ENCODE measurements around the gene PEX7. TPM values are rescaled to one million over a fixed set of nuclear protein-coding genes. Genes with fewer than 3 reads are reported as not detected.
A peak's percentile ranks its signal among the peaks of the same experiment; 100 is the strongest.

Gene PEX7
- total RNA-seq, 1 experiment from 2014 or later: 8.1 TPM

- ChIA-PET CTCF (interaction anchor here (0.6 to 4.9 kb wide), 38 partner anchors 8 to 245 kb away, joined by 3 to 158 read pairs (median 4); partner anchors contain the start of gene MAP7), RAD21 (ENCODE audit: low non-redundant PET in 1 of 2, low total read pairs in 2 of 2, uncharacterized antibody in 2 of 2, unreplicated experiment in 2 of 2) (interaction anchor here (0.6 to 1.7 kb wide), 6 partner anchors 136 to 373 kb away, joined by 3 to 29 read pairs (median 4); no protein-coding TSS in a partner anchor), POLR2A (interaction anchor here (0.8 to 1.4 kb wide), 10 partner anchors 10 to 503 kb away, joined by 3 to 16 read pairs (median 4); partner anchors contain the start of gene BCLAF1)
- H3K4me3 ChIP-seq (replicated peaks in 1 of 2; ENCODE audit: low read depth in 1 of 2, low read length in 2 of 2): peak overlapping the region; percentile 72 to 88
- ATAC-seq (peak; percentile 22), DNase-seq (ENCODE audit: low read depth, low spot score) (no peak)
- peak overlapping the region; percentile 87 for H3K9ac ChIP-seq (ENCODE audit: low read length)
- H3K9me3 ChIP-seq (ENCODE audit: control insufficient read depth in 1 of 2, insufficient read depth in 1 of 2, low read depth in 1 of 2, low read length in 2 of 2): no peaks in the 10 kb centered on the region
- no peak for TF ChIP-seq ZBTB33 (IDR thresholded peaks at IDR 0.05; ENCODE audit: extremely low read depth, insufficient replicate concordance, low read length)
- H4K20me1 ChIP-seq (ENCODE audit: insufficient read depth): no peaks in the 10 kb centered on the region
- intact Hi-C loops (cut with micrococcal nuclease): loop anchor here (1.0 kb wide), 1 partner anchor 184 kb away; no protein-coding TSS in a partner anchor
- no peaks in the 10 kb centered on the region for H3K27me3 ChIP-seq (ENCODE audit: insufficient read depth, low read length)
- H3K79me2 ChIP-seq (ENCODE audit: insufficient read depth, low read length): peaks cover 23% of the 10 kb centered on the region
- no peaks in the 10 kb centered on the region for H3K36me3 ChIP-seq (ENCODE audit: control insufficient read depth in 1 of 2, insufficient read depth in 2 of 2, low read length in 2 of 2)
- H3K9me2 ChIP-seq (ENCODE audit: insufficient read depth): no peaks in the 10 kb centered on the region
- H3K4me1 ChIP-seq (ENCODE audit: control insufficient read depth in 1 of 2, insufficient read depth in 2 of 2, low read length in 2 of 2): peaks cover 22 to 40% of the 10 kb centered on the region in 2 experiments
- H2AFZ ChIP-seq (ENCODE audit: low read depth, low read length, poor library complexity, severe bottlenecking): no peak overlapping the region
- no TSS peak for BruUV-seq (replicated peaks)
- peak overlapping the region; percentile 99 for H3K4me2 ChIP-seq (ENCODE audit: low read length)
- peak overlapping the region; percentile 88 for H3K27ac ChIP-seq (ENCODE audit: low read depth, low read length)
Measured at GRCh38 chr6:136792095-136792409, 30.3 kb upstream of the PEX7 start.

GRCh38 chr6:136792410-136793262 is 29.8 kb upstream of the PEX7 start, which contains the start of gene MAP3K5:
Gene MAP3K5 (minus strand): TSS chr6:136792477. CDS start chr6:136792157, 320 bp downstream.
- H4K20me1 ChIP-seq (ENCODE audit: insufficient read depth): no peaks in the 10 kb centered on the region
- H3K4me3 ChIP-seq (replicated peaks in 1 of 2; ENCODE audit: low read depth in 1 of 2, low read length in 2 of 2): peak within 1 kb of the TSS; percentile 72 to 88
- peaks cover 18% of the 10 kb centered on the region for H3K79me2 ChIP-seq (ENCODE audit: insufficient read depth, low read length)
- H3K36me3 ChIP-seq (ENCODE audit: control insufficient read depth in 1 of 2, insufficient read depth in 2 of 2, low read length in 2 of 2): no peaks in the 10 kb centered on the region
- peak; percentile 77 for DNase-seq (ENCODE audit: low read depth, low spot score)
- peaks cover 21 to 37% of the 10 kb centered on the region in 2 experiments for H3K4me1 ChIP-seq (ENCODE audit: control insufficient read depth in 1 of 2, insufficient read depth in 2 of 2, low read length in 2 of 2)
- ChIA-PET POLR2A (interaction anchor here (0.8 to 1.4 kb wide), 10 partner anchors 11 to 503 kb away, joined by 3 to 16 read pairs (median 4); partner anchors contain the start of gene BCLAF1), RAD21 (ENCODE audit: low non-redundant PET in 1 of 2, low total read pairs in 2 of 2, uncharacterized antibody in 2 of 2, unreplicated experiment in 2 of 2) (interaction anchor here (0.6 to 1.7 kb wide), 6 partner anchors 137 to 372 kb away, joined by 3 to 29 read pairs (median 4); no protein-coding TSS in a partner anchor), CTCF (interaction anchor here (0.6 to 4.9 kb wide), 38 partner anchors 9 to 245 kb away, joined by 3 to 158 read pairs (median 4); partner anchors contain the start of gene MAP7)
- peak within 1 kb of the TSS; percentile 80 for H2AFZ ChIP-seq (ENCODE audit: low read depth, low read length, poor library complexity, severe bottlenecking)
- no TSS peak for BruUV-seq (replicated peaks)
- intact Hi-C loops (cut with micrococcal nuclease): loop anchor here (1.0 kb wide), 3 partner anchors 148 to 209 kb away; no protein-coding TSS in a partner anchor
- H3K9me2 ChIP-seq (ENCODE audit: insufficient read depth): no peaks in the 10 kb centered on the region
- no peaks in the 10 kb centered on the region for H3K27me3 ChIP-seq (ENCODE audit: insufficient read depth, low read length)
- H3K27ac ChIP-seq (ENCODE audit: low read depth, low read length): peak within 1 kb of the TSS; percentile 88
- ATAC-seq: peak; percentile 87
- H3K9me3 ChIP-seq (ENCODE audit: control insufficient read depth in 1 of 2, insufficient read depth in 1 of 2, low read depth in 1 of 2, low read length in 2 of 2): no peaks in the 10 kb centered on the region
- peak within 1 kb of the TSS; percentile 99 for H3K4me2 ChIP-seq (ENCODE audit: low read length)
- peak within 1 kb of the TSS; percentile 87 for H3K9ac ChIP-seq (ENCODE audit: low read length)
- TF ChIP-seq CEBPB (IDR thresholded peaks at IDR 0.05; ENCODE audit: low read depth): no peak
- no peak for TF ChIP-seq ELF1 (IDR thresholded peaks at IDR 0.05; ENCODE audit: borderline replicate concordance, low read depth)
- peak; percentile 36 for TF ChIP-seq YY1 (IDR thresholded peaks at IDR 0.05; ENCODE audit: extremely low read depth, insufficient replicate concordance, low read depth, low read length)
- TF ChIP-seq POLR2AphosphoS5 (IDR thresholded peaks at IDR 0.05; ENCODE audit: low read depth, low read length): peak; percentile 77
- no peak for TF ChIP-seq REST (IDR thresholded peaks at IDR 0.05; ENCODE audit: low read depth)
- TF ChIP-seq MAX (IDR thresholded peaks at IDR 0.05): peak; percentile 70
- 0 out of 2 replicates have a peak, but pooled peaks have one; percentile 26 for TF ChIP-seq EGR1 (IDR thresholded peaks at IDR 0.05; ENCODE audit: low read depth)
- TF ChIP-seq ZNF274 (IDR thresholded peaks at IDR 0.05; ENCODE audit: low read depth, low read length): no peak
- TF ChIP-seq RAD21 (IDR thresholded peaks at IDR 0.05; ENCODE audit: low read depth): peak; percentile 93

Measured in HCT116 (cell line).